HFFc6 (cell line): ENCODE measurements around the gene NAA11. TPM values are rescaled to one million over a fixed set of nuclear protein-coding genes. Genes with fewer than 3 reads are reported as not detected.

Source experiments
- total RNA-seq, 6 experiments: library from RNA; stranded (reverse); fragmentation: NEBNext Ultra II Directional; extraction: Animal tissue kit (Norgen Biotek cat#: 25700); gene quantifications; 2 replicates in 1 of 6; 3 replicates in 5 of 6; pipeline ENCODE4 v1.2.3, GENCODE V29; 2021

The NAA11 gene
- total RNA-seq, 6 experiments from 2014 or later, result not detected

Other genes starting within 250 kb of the NAA11 start
- gene GK2, start 82.2 kb upstream of the NAA11 start, total RNA-seq, result not detected